Neural progenitor cell (in vitro differentiated cells): Measurements from ENCODE around the gene TANC1. TPM values are rescaled to one million over a fixed set of nuclear protein-coding genes. Genes with fewer than 3 reads are reported as not detected.

Experiments
- DNase-seq: peaks from one replicate; pipeline ENCODE4 v3.0.0-alpha.2; 2016; ENCODE audit warnings: low spot score
- H2AFZ ChIP-seq: fragments of 200-600 bp; sonication (generic); replicated peaks from 2 replicates; pipeline ENCODE4 v1.6.1; 2016; ENCODE audit warnings: antibody characterized with exemption
- H3F3A ChIP-seq: fragments of 200-600 bp; sonication (generic); 2 replicates; pipeline ENCODE4 v1.6.1; 2016; ENCODE audit warnings: antibody characterized with exemption, low read depth
- H3K27ac ChIP-seq: fragments of 200-600 bp; sonication (generic); 2 replicates; pipeline ENCODE4 v1.5.1; 2016; ENCODE audit warnings: mild to moderate bottlenecking
- H3K27me3 ChIP-seq: fragments of 200-600 bp; sonication (generic); 2 replicates; pipeline ENCODE4 v1.6.1; 2016; ENCODE audit warnings: mild to moderate bottlenecking, moderate library complexity
- H3K36me3 ChIP-seq: fragments of 200-600 bp; sonication (generic); 2 replicates; pipeline ENCODE4 v1.5.1; 2016
- H3K4me1 ChIP-seq: fragments of 200-600 bp; sonication (generic); 2 replicates; pipeline ENCODE4 v1.6.1; 2016; ENCODE audit warnings: mixed run types
- H3K4me2 ChIP-seq: fragments of 200-600 bp; sonication (generic); 2 replicates; pipeline ENCODE4 v1.6.1; 2016
- H3K4me3 ChIP-seq: fragments of 200-600 bp; sonication (generic); 2 replicates; pipeline ENCODE4 v1.5.1; 2016
- H3K79me2 ChIP-seq: fragments of 200-600 bp; sonication (generic); 2 replicates; pipeline ENCODE4 v1.6.1; 2016; ENCODE audit warnings: low read depth
- H3K9ac ChIP-seq: fragments of 200-600 bp; sonication (generic); 2 replicates; pipeline ENCODE4 v1.6.1; 2016
- H3K9me3 ChIP-seq: fragments of 200-600 bp; sonication (generic); 2 replicates; pipeline ENCODE4 v1.5.1; 2016; ENCODE audit warnings: low read depth
- H4K20me1 ChIP-seq: fragments of 200-600 bp; sonication (generic); 2 replicates; pipeline ENCODE4 v1.6.1; 2016; ENCODE audit warnings: low read depth
- H3K27ac Mint-ChIP-seq: 3 replicates; pipeline ENCODE4 v1.8.0; 2021; ENCODE audit warnings: mixed read lengths
- H3K27me3 Mint-ChIP-seq: 2 replicates; pipeline ENCODE4 v1.8.0; 2022; ENCODE audit warnings: low read depth, mild to moderate bottlenecking, inconsistent platforms, moderate library complexity, mixed read lengths; ENCODE audit not compliant: insufficient read depth
- H3K36me3 Mint-ChIP-seq: 3 replicates; pipeline ENCODE4 v1.8.0; 2021; ENCODE audit warnings: mixed read lengths
- H3K4me1 Mint-ChIP-seq: 3 replicates; pipeline ENCODE4 v1.8.0; 2021; ENCODE audit warnings: mixed read lengths
- H3K4me3 Mint-ChIP-seq: 3 replicates; pipeline ENCODE4 v1.8.0; 2021; ENCODE audit warnings: mild to moderate bottlenecking, moderate library complexity, mixed read lengths
- H3K9me3 Mint-ChIP-seq: 3 replicates; pipeline ENCODE4 v1.8.0; 2020; ENCODE audit warnings: mixed read lengths
- CTCF ChIP-seq: fragments of 200-600 bp; sonication (generic); IDR thresholded peaks from 2 replicates; pipeline ENCODE4 v1.5.1; 2017; ENCODE audit warnings: antibody characterized with exemption, mild to moderate bottlenecking
- EZH2 ChIP-seq: fragments of 200-600 bp; sonication (generic); IDR thresholded peaks from 2 replicates; pipeline ENCODE4 v1.6.1; 2017; ENCODE audit warnings: antibody characterized with exemption, mild to moderate bottlenecking, moderate library complexity
- EZH2phosphoT487 ChIP-seq: fragments of 200-600 bp; sonication (generic); IDR thresholded peaks from 2 replicates; pipeline ENCODE4 v1.6.1; 2017; ENCODE audit warnings: antibody characterized with exemption
- total RNA-seq: library from RNA; depleted of rRNA; stranded (reverse); fragments of >200 nt; gene quantifications from 2 replicates; pipeline ENCODE4 v1.2.3, GENCODE V29; 2015; ENCODE audit warnings: low replicate concordance

TANC1 gene
- total RNA-seq, 1 donor from 2014 or later, result 11.9 TPM

GRCh38 chr2:159206736-159207380, 238.4 kb downstream of the TANC1 start:
- H3K9ac ChIP-seq, result no peak overlapping the region
- peaks cover 21% of the 10 kb centered on the region for H3F3A ChIP-seq
- H3K27me3 ChIP-seq, result no peaks in the 10 kb centered on the region
- DNase-seq, result no peak
- Mint-ChIP-seq H3K27me3 (peaks cover 6% of the 10 kb centered on the region), H3K4me1 (peaks cover 52% of the 10 kb centered on the region), H3K9me3 (no peaks in the 10 kb centered on the region), H3K27ac (no peak overlapping the region), H3K4me3 (no peak overlapping the region), H3K36me3 (peaks cover 13% of the 10 kb centered on the region)
- H3K27ac ChIP-seq, result no peak overlapping the region
- H3K4me1 ChIP-seq, result peaks cover 30% of the 10 kb centered on the region
- TF ChIP-seq EZH2phosphoT487, result no peak
- no peak for TF ChIP-seq CTCF
- TF ChIP-seq EZH2, result no peak
- no peaks in the 10 kb centered on the region for H3K36me3 ChIP-seq
- H3K79me2 ChIP-seq, result no peaks in the 10 kb centered on the region
- H3K9me3 ChIP-seq, result no peaks in the 10 kb centered on the region
- H3K4me2 ChIP-seq, result no peak overlapping the region
- H4K20me1 ChIP-seq, result no peaks in the 10 kb centered on the region
- H3K4me3 ChIP-seq, result no peak overlapping the region
- no peak overlapping the region for H2AFZ ChIP-seq

DNA sequence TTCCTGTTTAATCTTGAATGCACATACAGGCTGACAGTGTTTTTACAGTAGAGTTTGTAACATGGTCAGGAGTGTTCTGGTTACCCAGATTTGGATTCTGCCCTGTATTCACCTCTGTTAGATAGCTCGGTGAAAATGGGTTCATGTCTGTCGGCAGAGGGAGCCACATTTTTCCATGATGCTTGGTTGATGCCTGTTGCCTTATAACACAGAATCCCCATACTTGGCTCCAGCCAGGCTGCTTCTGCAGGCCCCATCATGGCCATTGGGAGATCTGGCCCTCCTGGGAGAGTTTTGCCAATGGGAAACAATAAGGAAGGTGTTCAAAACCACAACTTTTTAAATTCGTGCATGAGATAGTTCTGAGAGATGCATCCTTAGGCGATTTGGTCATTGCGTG, 240.0 kb downstream of the TANC1 start:
- Histone ChIP-seq H2AFZ (no peak overlapping the region), H3F3A (peaks cover 33% of the 10 kb centered on the region), H3K27ac (no peak overlapping the region), H3K4me1 (peaks cover 38% of the 10 kb centered on the region), H3K4me2 (no peak overlapping the region), H3K27me3 (peaks cover 8% of the 10 kb centered on the region), H3K79me2 (no peaks in the 10 kb centered on the region), H4K20me1 (no peaks in the 10 kb centered on the region), H3K9ac (no peak overlapping the region), H3K36me3 (no peaks in the 10 kb centered on the region), H3K9me3 (no peaks in the 10 kb centered on the region), H3K4me3 (no peak overlapping the region)
- no peak for TF ChIP-seq EZH2phosphoT487
- no peak for TF ChIP-seq CTCF
- no peak for TF ChIP-seq EZH2
- Mint-ChIP-seq H3K27ac (no peak overlapping the region), H3K27me3 (peaks cover 10% of the 10 kb centered on the region), H3K4me3 (no peak overlapping the region), H3K4me1 (peaks cover 50% of the 10 kb centered on the region), H3K9me3 (peaks cover 2% of the 10 kb centered on the region), H3K36me3 (peaks cover 14% of the 10 kb centered on the region)
- DNase-seq, result no peak

GRCh38 chr2:159209341-159210306, 241.2 kb downstream of the TANC1 start:
- peaks cover 10% of the 10 kb centered on the region for H3K27me3 Mint-ChIP-seq
- TF ChIP-seq CTCF, result no peak
- no peak for TF ChIP-seq EZH2phosphoT487
- TF ChIP-seq EZH2, result no peak
- peak overlapping the region; percentile 53 for H3K27ac Mint-ChIP-seq
- no peak overlapping the region for H2AFZ ChIP-seq
- no peak overlapping the region for H3K27ac ChIP-seq
- H3K27me3 ChIP-seq, result peaks cover 9% of the 10 kb centered on the region
- H3K4me3 ChIP-seq, result no peak overlapping the region
- H3K4me2 ChIP-seq, result no peak overlapping the region
- H3K79me2 ChIP-seq, result no peaks in the 10 kb centered on the region
- no peaks in the 10 kb centered on the region for H4K20me1 ChIP-seq
- no peak overlapping the region for H3K9ac ChIP-seq
- no peaks in the 10 kb centered on the region for H3K36me3 ChIP-seq
- H3K4me1 Mint-ChIP-seq, result peaks cover 49% of the 10 kb centered on the region
- peak overlapping the region; percentile 63 for H3K4me3 Mint-ChIP-seq
- H3K36me3 Mint-ChIP-seq, result peaks cover 15% of the 10 kb centered on the region
- no peak for DNase-seq
- H3K9me3 Mint-ChIP-seq, result peaks cover 2% of the 10 kb centered on the region
- no peaks in the 10 kb centered on the region for H3K9me3 ChIP-seq
- peaks cover 33% of the 10 kb centered on the region for H3K4me1 ChIP-seq
- peaks cover 33% of the 10 kb centered on the region for H3F3A ChIP-seq
